Stimulated activated CD8-positive, alpha-beta memory T cell treated with anti-CD3 and anti-CD28 coated beads, Interleukin-15, amount 100 ng/mL, for 4 hours (primary cell): ENCODE results near the gene MFAP1.
A peak's percentile ranks its signal among the peaks of the same experiment; 100 is the strongest.
"Not testable (repeated sequence)": the region's sequence is repeated elsewhere in the genome, so short reads cannot be mapped to it uniquely, and the experiment has no call there.

Experiments used
- DNase-seq, 2 donors: peaks; one replicate each; pipeline ENCODE4 v3.0.0-alpha.2; 2020; ENCODE audit warnings: low read depth in 2 of 2

The MFAP1 gene

GRCh38 chr15:43821505-43821904 is 3.0 kb downstream of the MFAP1 start:
- no peak for DNase-seq

GRCh38 chr15:43815064-43815463 is 9.4 kb downstream of the MFAP1 start:
- not testable (repeated sequence) for DNase-seq

GRCh38 chr15:43808960-43809678 is 15.4 kb downstream of the MFAP1 start:
- no peak for DNase-seq

- DNase-seq: no peak
Measured at GRCh38 chr15:43808435-43808950, 16.0 kb downstream of the MFAP1 start.

GRCh38 chr15:43802676-43803075 is 21.8 kb downstream of the MFAP1 start:
- DNase-seq: not testable (repeated sequence)

- peak; percentile 80 to 84 for DNase-seq
Measured at GRCh38 chr15:43800286-43801141, 24.0 kb downstream of the MFAP1 start, which contains the start of gene HYPK. HYPK (plus strand) TSS chr15:43800599; CDS start chr15:43800623, 24 bp downstream.

GRCh38 chr15:43799945-43800285 is 24.6 kb downstream of the MFAP1 start, which contains the start of gene SERINC4:
SERINC4 (minus strand) TSS chr15:43800220; CDS start chr15:43799986, 234 bp downstream.
- no peak for DNase-seq

- no peak for DNase-seq
Measured at GRCh38 chr15:43799209-43799944, 25.1 kb downstream of the MFAP1 start.

- no peak for DNase-seq
Measured at GRCh38 chr15:43796566-43796965, 27.9 kb downstream of the MFAP1 start.

- no peak for DNase-seq
Measured at GRCh38 chr15:43795997-43796396, 28.5 kb downstream of the MFAP1 start.

- no peak for DNase-seq
Measured at GRCh38 chr15:43795197-43795596, 29.3 kb downstream of the MFAP1 start.

- no peak for DNase-seq
Measured at GRCh38 chr15:43794269-43795037, 30.0 kb downstream of the MFAP1 start.

GRCh38 chr15:43793647-43794046 is 30.8 kb downstream of the MFAP1 start:
- DNase-seq: no peak

GRCh38 chr15:43792761-43793476 is 31.6 kb downstream of the MFAP1 start:
- no peak for DNase-seq

- DNase-seq: peak; percentile 99
Measured at GRCh38 chr15:43791993-43792760, 32.3 kb downstream of the MFAP1 start, which contains the start of gene SERF2. SERF2 (plus strand) TSS chr15:43792320; CDS start chr15:43792377, 57 bp downstream.

- no peak for DNase-seq
Measured at GRCh38 chr15:43789409-43789808, 35.1 kb downstream of the MFAP1 start.

- no peak for DNase-seq
Measured at GRCh38 chr15:43779016-43779415, 45.5 kb downstream of the MFAP1 start.

- peak; percentile 68 to 70 for DNase-seq
Measured at GRCh38 chr15:43777267-43777914, 47.1 kb downstream of the MFAP1 start.

- peak; percentile 43 to 68 for DNase-seq
Measured at GRCh38 chr15:43776718-43777266, 47.7 kb downstream of the MFAP1 start, which contains the start of gene ELL3. ELL3 (minus strand) TSS chr15:43776966; CDS start chr15:43776901, 65 bp downstream.
